ENCODE results near the gene NLRC3. TPM values are rescaled to one million over a fixed set of nuclear protein-coding genes. Genes with fewer than 3 reads are reported as not detected.

NLRC3 gene
- total and polyA plus RNA-seq, 9 donors: 0.10 to 1.3 (median 0.23) TPM

- Histone ChIP-seq H3K36me3 (no peaks in the 10 kb centered on the region), H3K4me1 (ENCODE audit: insufficient read depth) (no peaks in the 10 kb centered on the region), H3K27me3 (no peaks in the 10 kb centered on the region), H3K9me3 (no peaks in the 10 kb centered on the region), H3K27ac (no peak overlapping the region), H3K4me3 (no peak overlapping the region)
- no peak for DNase-seq
- intact Hi-C loops (cut with DNase I): no loop called here
- 31 to 39% (median 36%) methylated on average over 13 to 20 of the region's 20 CpGs for WGBS, 3 donors
- no peak for TF ChIP-seq CTCF (IDR thresholded peaks at IDR 0.05)
- TF ChIP-seq EP300 (IDR thresholded peaks at IDR 0.05): no peak
- no peak for TF ChIP-seq POLR2A (IDR thresholded peaks at IDR 0.05)
These were observed 1.7 kb upstream of the NLRC3 start for GRCh38 chr16:3578610-3579551.

DNA sequence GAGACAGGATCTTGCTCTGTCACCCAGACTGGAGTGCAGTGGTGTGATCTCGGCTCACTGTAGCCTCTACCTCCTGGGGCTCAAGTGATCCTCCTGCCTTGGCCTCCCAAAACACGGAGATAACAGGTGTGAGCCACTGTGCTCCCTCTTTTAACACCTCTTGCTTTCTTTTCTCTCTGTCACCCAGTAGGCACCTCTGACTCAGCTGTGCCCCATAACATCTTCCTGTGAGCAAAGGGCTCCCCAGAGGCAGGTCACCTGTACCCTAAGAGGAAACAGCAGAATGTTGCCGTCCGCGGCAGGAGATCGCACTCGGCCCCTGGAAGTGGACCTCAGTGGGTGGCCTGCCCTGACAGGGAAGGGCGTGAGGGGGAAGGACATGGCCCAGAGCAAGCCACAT lies 918 bp upstream of the NLRC3 start:
- intact Hi-C loops (cut with DNase I): no loop called here
- no peak for DNase-seq
- WGBS, 3 donors: 75 to 81% (median 79%) methylated on average over 8 of the region's 8 CpGs
- no peaks in the 10 kb centered on the region for H3K4me1 ChIP-seq (ENCODE audit: insufficient read depth)
- no peaks in the 10 kb centered on the region for H3K27me3 ChIP-seq
- H3K4me3 ChIP-seq: no peak overlapping the region
- no peak for TF ChIP-seq POLR2A (IDR thresholded peaks at IDR 0.05)
- TF ChIP-seq CTCF (IDR thresholded peaks at IDR 0.05): no peak
- no peak for TF ChIP-seq EP300 (IDR thresholded peaks at IDR 0.05)
- H3K27ac ChIP-seq: no peak overlapping the region
- H3K36me3 ChIP-seq: no peaks in the 10 kb centered on the region
- H3K9me3 ChIP-seq: no peaks in the 10 kb centered on the region

DNA sequence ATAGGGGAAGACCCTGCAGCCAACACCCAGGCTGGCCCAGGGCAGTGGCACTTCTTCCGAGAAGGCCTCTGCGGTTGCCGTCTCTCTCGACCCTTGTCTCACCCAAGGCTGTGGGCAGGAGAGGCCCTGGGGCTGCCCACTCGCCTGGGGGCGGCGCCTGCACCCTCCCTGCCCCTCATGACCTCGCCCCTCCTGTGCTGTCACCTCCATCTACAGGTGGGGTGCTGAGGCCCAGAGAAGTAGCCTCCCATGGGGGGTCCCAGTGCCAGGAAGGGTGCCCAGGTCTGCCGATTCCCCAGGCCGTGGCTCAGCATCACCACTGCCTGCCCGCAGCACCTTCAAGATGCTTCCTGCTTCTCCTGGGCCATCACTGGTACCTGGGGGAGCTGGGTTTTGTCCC lies 992 bp downstream of the NLRC3 start:
- TF ChIP-seq EP300 (IDR thresholded peaks at IDR 0.05) (no peak), POLR2A (IDR thresholded peaks at IDR 0.05) (no peak), CTCF (IDR thresholded peaks at IDR 0.05) (no peak)
- DNase-seq: no peak
- Histone ChIP-seq H3K4me1 (ENCODE audit: insufficient read depth) (no peaks in the 10 kb centered on the region), H3K9me3 (no peaks in the 10 kb centered on the region), H3K36me3 (no peaks in the 10 kb centered on the region), H3K27me3 (no peaks in the 10 kb centered on the region), H3K27ac (no peak overlapping the region), H3K4me3 (no peak overlapping the region)
- 83 to 88% (median 87%) methylated on average over 11 of the region's 11 CpGs for WGBS, 3 donors
- intact Hi-C loops (cut with DNase I): no loop called here

DNA sequence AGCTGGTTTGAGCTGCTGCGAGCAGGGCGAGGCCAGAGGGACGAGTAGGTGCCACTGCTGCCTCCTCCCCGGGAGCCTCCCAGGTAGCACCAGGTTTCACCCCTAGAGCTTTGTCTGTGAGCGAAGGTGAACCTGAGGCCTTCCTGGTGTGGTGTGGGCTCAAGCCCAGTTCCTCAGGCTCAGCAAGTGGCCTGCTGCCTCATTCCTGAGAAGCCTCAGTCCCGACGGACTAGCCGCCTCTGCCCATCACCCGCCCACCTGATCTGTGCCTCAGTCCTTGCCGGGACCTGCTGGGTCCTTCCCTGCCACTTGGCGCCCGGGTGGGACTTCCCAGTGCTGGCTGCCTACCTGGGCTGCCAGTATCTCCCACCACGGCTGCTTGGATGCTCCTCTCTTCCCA lies 1.7 kb downstream of the NLRC3 start:
- 75 to 86% (median 82%) methylated on average over 12 to 13 of the region's 13 CpGs for WGBS, 3 donors
- Histone ChIP-seq H3K4me3 (no peak overlapping the region), H3K4me1 (ENCODE audit: insufficient read depth) (no peaks in the 10 kb centered on the region), H3K27ac (no peak overlapping the region), H3K36me3 (no peaks in the 10 kb centered on the region), H3K9me3 (no peaks in the 10 kb centered on the region), H3K27me3 (no peaks in the 10 kb centered on the region)
- TF ChIP-seq CTCF (IDR thresholded peaks at IDR 0.05) (no peak), POLR2A (IDR thresholded peaks at IDR 0.05) (no peak), EP300 (IDR thresholded peaks at IDR 0.05) (no peak)
- intact Hi-C loops (cut with DNase I): no loop called here
- DNase-seq: no peak
